H1 (cell line): ENCODE data around the gene TRPT1. TPM values are rescaled to one million over a fixed set of nuclear protein-coding genes. Genes with fewer than 3 reads are reported as not detected.

Experiments
- RFX5 ChIP-seq: IDR thresholded peaks from 2 replicates; pipeline ENCODE4 v1.6.1; 2011; ENCODE audit warnings: low read depth, low read length, improper control_type of control experiment, borderline replicate concordance
- SIRT6 ChIP-seq: IDR thresholded peaks from one replicate; pipeline ENCODE4 v1.7.1; 2012; ENCODE audit warnings: low read length, inconsistent platforms
- SUZ12 ChIP-seq: fragments of 200-600 bp; sonication (generic); IDR thresholded peaks from 2 replicates; pipeline ENCODE4 v1.6.1; 2012; ENCODE audit warnings: mild to moderate bottlenecking, inconsistent platforms, low read length, moderate library complexity, mixed read lengths
- TAF1 ChIP-seq: IDR thresholded peaks from 2 replicates; pipeline ENCODE4 v1.6.1; 2011; ENCODE audit warnings: mild to moderate bottlenecking, low read depth, low read length
- polyA plus RNA-seq, 7 experiments: library from polyadenylated mRNA; depleted of rRNA in 3 of 7; stranded (reverse) in 5 of 7; unstranded in 2 of 7; fragments of >200 nt in 5 of 7; fragments of 200-250 nt in 2 of 7; gene quantifications; 1 replicate in 5 of 7; 2 replicates in 1 of 7; 4 replicates in 1 of 7; pipeline versions ENCODE4 v1.2.1 to v1.2.3, GENCODE V29; 2011 to 2013; ENCODE audit warnings: missing spikeins in 2 of 7, mixed read lengths in 2 of 7
- total RNA-seq: library from RNA; stranded (reverse); fragmentation: NEBNext Ultra II Directional; extraction: Animal tissue kit (Norgen Biotek cat#: 25700); gene quantifications from 2 replicates; pipeline ENCODE4 v1.2.1, GENCODE V29; 2021
- TF ChIP-seq, protein P1 (sequence below): IDR thresholded peaks from 2 replicates; pipeline ENCODE4 v1.6.1; 2012; ENCODE audit warnings: inconsistent platforms

Gene TRPT1
- total and polyA plus RNA-seq, 2 of the 8 experiments (the other 6 are each of a cell fraction or from before 2014, with no cell fraction given), result 34.5 to 74.6 TPM

DNA sequence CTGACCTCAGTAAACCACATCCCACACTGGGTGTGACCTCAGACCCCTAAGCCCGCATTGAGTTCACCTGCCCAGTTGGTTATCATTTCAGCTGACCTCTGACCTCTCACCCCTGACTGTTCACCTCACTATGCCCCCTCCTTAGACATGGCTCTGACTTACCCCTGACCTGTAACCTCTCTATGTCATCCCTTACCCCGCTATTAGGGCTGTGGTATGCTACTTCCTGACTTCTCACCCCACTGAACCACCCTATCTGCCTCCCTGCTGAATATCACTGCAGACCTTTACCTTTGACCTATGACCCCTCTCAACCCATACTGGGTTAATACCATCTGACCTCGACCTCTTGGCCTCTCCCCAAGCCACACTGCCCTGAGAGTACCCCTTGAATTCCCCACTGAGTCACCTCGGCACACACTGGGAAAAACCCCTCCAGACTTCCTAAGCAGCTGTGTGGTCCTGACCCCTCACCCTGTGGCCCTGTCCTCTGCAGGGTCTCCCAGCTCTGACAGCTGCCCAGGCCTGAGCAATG is 33.6 kb upstream of the TRPT1 start (continued):
- TF ChIP-seq SIRT6 (no peak), SUZ12 (no peak), TAF1 (no peak), RFX5 (no peak)
- TF ChIP-seq, protein P1, sequence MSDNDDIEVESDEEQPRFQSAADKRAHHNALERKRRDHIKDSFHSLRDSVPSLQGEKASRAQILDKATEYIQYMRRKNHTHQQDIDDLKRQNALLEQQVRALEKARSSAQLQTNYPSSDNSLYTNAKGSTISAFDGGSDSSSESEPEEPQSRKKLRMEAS, result no peak
